NCI-H226 (cell line): Measurements from ENCODE around the gene GBP1.

Source experiments
- DNase-seq: peaks from one replicate; pipeline ENCODE4 v3.0.0-alpha.2; 2015

The GBP1 gene

GRCh38 chr1:89005286-89006151, 59.5 kb downstream of the GBP1 start:
- no peak for DNase-seq
